Measurements from ENCODE around the gene PIM2.
"Not testable (repeated sequence)": the region's sequence is repeated elsewhere in the genome, so short reads cannot be mapped to it uniquely, and the experiment has no call there.

The PIM2 gene

DNA sequence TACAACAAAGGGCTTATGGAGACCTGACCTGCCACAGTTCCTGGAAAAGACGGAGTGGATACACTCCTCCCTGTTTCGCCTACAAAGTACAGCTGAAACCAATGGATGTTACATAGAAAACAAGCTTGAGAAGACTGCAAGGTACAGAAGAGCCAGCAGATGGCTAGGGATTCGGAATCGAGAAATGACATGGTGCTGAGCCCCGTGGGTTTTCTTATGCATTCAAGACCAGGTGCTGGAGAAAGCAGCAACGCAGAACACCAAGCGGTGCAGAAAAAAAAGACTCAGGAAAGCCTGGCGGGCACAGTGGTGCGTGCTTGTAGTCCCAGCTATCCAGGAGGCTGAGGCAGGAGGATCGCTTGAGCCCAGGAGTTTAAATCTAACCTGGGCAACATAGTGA, 35.1 kb downstream of the PIM2 start:
- no peak overlapping the region for H3K4me3 ChIP-seq (ENCODE audit: low read depth, low read length)

DNA sequence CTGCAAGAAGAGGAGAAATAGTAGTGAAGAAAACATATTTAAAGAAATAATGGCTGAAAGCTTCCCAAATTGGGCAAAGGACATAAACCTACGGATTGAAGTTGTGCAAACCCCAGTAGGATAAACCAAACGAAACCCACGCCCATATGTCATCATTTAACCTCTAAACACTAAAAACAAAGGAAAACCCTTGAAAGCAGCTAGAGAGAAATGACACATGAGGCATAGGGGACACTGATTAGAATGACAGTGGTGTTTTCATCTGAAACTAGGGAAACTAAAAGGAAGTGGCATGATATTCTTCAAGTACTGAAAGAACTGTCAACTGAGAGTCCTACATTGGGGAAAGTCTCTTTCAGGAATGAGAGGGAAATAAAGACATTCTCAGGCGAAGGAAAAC, 41.9 kb downstream of the PIM2 start:
- not testable (repeated sequence) for H3K4me3 ChIP-seq (ENCODE audit: low read depth, low read length)

DNA sequence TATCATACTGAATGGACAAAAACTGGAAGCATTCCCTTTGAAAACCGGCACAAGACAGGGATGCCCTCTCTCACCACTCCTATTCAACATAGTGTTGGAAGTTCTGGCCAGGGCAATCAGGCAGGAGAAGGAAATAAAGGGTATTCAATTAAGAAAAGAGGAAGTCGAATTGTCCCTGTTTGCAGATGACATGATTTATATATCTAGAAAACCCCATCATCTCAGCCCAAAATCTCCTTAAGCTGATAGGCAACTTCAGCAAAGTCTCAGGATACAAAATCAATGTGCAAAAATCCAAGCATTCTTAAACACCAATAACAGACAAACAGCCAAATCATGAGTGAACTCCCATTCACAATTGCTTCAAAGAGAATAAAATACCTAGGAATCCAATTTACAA, 46.8 kb downstream of the PIM2 start:
- not testable (repeated sequence) for H3K4me3 ChIP-seq (ENCODE audit: low read depth, low read length)

DNA sequence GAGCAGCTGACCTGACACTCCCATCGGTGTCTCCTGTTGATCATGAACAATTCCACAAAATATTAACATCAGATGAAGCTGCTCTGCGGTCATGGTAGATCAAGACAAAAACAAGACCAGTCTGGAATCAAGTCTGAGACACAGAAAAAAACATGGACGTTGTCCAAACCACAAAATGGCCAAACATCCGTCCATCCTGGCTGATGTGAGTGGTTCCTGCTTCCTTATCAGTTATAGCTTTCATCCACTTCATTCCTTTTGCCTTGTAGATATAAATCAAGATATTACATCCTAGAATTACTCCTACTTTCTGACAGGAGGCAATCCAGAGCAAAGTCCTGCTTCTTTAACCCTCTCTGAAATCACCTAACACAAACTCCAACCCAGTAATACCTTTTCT, 54.6 kb downstream of the PIM2 start:
- H3K4me3 ChIP-seq (ENCODE audit: low read depth, low read length), result no peak overlapping the region
